ENCODE results near the gene ANXA5. TPM values are rescaled to one million over a fixed set of nuclear protein-coding genes. Genes with fewer than 3 reads are reported as not detected.

ANXA5 gene
- total and polyA plus RNA-seq, 9 of the 15 experiments (the other 6 are each of a cell fraction or from before 2014, with no cell fraction given): 49.9 to 131 (median 84.5) TPM

DNA sequence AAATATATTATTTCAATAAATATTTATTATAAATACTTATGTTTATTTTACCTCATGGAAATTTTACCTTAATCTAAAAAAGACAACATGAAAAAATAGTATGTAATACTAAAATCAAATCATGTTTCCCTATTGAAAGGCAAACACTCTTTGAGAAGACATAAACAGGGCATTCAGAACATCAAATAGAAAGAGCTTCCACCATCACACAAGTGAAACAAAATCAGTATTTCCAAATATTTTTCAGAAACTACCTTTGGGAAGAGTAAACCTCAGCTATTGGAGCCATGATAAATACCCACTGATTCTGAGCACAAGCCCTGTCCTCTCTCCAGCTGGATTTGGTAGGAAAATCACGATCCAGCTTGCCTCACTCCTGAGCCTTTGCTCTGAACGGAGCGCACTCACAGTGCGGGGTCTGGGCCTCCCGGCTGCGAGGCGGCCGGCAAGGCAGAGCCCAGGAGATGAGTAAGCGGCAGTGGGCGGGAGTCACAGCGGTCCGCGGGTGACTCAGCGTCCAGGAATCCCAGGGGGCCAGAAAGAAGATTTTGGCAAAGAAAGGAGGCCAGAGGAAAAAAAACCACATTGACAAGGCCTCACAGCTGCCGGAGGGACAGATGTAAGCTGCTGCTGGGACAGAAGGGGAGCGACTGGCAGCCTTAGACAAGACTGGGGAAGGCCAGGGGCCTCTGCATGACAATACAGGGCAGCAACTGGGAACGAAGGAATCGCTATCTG lies 14.7 kb upstream of the ANXA5 start (continued):
- TF ChIP-seq, protein P1, sequence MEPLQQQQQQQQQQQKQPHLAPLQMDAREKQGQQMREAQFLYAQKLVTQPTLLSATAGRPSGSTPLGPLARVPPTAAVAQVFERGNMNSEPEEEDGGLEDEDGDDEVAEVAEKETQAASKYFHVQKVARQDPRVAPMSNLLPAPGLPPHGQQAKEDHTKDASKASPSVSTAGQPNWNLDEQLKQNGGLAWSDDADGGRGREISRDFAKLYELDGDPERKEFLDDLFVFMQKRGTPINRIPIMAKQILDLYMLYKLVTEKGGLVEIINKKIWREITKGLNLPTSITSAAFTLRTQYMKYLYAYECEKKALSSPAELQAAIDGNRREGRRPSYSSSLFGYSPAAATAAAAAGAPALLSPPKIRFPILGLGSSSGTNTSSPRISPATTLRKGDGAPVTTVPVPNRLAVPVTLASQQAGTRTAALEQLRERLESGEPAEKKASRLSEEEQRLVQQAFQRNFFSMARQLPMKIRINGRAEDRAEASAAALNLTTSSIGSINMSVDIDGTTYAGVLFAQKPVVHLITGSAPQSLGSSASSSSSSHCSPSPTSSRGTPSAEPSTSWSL (CRISPR knock-in tag; IDR thresholded peaks at IDR 0.05; ENCODE audit: borderline replicate concordance): no peak
- TF ChIP-seq POLR2AphosphoS2 (IDR thresholded peaks at IDR 0.05; ENCODE audit: low read length) (no peak), ZNF436 (CRISPR knock-in tag; IDR thresholded peaks at IDR 0.05) (no peak), SMC3 (conservative IDR thresholded peaks at IDR 0.05; ENCODE audit: insufficient read depth, low read depth, low read length) (no peak), HMG20A (CRISPR knock-in tag; conservative IDR thresholded peaks at IDR 0.05) (no peak), SLC30A9 (CRISPR knock-in tag; IDR thresholded peaks at IDR 0.05) (no peak), TCFL5 (CRISPR knock-in tag; conservative IDR thresholded peaks at IDR 0.05) (no peak), ZNF232 (CRISPR knock-in tag; IDR thresholded peaks at IDR 0.05) (no peak), TBL1XR1 (IDR thresholded peaks at IDR 0.05; ENCODE audit: low read length in 2 of 2) (0 out of 4 replicates have a peak, but pooled peaks of 1 of the 2 experiments have one; percentile 8), ZNF354B (CRISPR knock-in tag; IDR thresholded peaks at IDR 0.05) (no peak), TAL1 (IDR thresholded peaks at IDR 0.05) (no peak), ESRRA (IDR thresholded peaks at IDR 0.05; ENCODE audit: borderline replicate concordance, low read depth) (peak; percentile 41; the same call in 1 of the 2 replicates), TRIM24 (IDR thresholded peaks at IDR 0.05) (peak; percentile 38 to 47; a peak in 1 of 4 replicates), BCOR (IDR thresholded peaks at IDR 0.05) (no peak), ETV1 (tag; conservative IDR thresholded peaks at IDR 0.05; ENCODE audit: low read depth) (no peak), CHD2 (IDR thresholded peaks at IDR 0.05; ENCODE audit: low read depth, low read length) (no peak), ZNF253 (CRISPR knock-in tag; conservative IDR thresholded peaks at IDR 0.05) (no peak), KAT7 (CRISPR knock-in tag; IDR thresholded peaks at IDR 0.05; ENCODE audit: borderline replicate concordance) (no peak), ZNF830 (CRISPR knock-in tag; IDR thresholded peaks at IDR 0.05) (no peak), ZEB2 (IDR thresholded peaks at IDR 0.05) (no peak), ZNF384 (IDR thresholded peaks at IDR 0.05; ENCODE audit: low read depth, low read length) (peak; percentile 80), GATAD2B (IDR thresholded peaks at IDR 0.05; ENCODE audit: borderline replicate concordance) (no peak)
- TF ChIP-seq, protein P2, sequence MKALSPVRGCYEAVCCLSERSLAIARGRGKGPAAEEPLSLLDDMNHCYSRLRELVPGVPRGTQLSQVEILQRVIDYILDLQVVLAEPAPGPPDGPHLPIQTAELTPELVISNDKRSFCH (CRISPR knock-in tag; IDR thresholded peaks at IDR 0.05): no peak
- TF ChIP-seq, protein P2 (tag; IDR thresholded peaks at IDR 0.05): no peak
- TF ChIP-seq, protein P3, sequence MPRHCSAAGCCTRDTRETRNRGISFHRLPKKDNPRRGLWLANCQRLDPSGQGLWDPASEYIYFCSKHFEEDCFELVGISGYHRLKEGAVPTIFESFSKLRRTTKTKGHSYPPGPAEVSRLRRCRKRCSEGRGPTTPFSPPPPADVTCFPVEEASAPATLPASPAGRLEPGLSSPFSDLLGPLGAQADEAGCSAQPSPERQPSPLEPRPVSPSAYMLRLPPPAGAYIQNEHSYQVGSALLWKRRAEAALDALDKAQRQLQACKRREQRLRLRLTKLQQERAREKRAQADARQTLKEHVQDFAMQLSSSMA (CRISPR knock-in tag; IDR thresholded peaks at IDR 0.05): no peak
- TF ChIP-seq, protein P4, sequence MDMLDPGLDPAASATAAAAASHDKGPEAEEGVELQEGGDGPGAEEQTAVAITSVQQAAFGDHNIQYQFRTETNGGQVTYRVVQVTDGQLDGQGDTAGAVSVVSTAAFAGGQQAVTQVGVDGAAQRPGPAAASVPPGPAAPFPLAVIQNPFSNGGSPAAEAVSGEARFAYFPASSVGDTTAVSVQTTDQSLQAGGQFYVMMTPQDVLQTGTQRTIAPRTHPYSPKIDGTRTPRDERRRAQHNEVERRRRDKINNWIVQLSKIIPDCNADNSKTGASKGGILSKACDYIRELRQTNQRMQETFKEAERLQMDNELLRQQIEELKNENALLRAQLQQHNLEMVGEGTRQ (CRISPR knock-in tag; IDR thresholded peaks at IDR 0.05): no peak
- TF ChIP-seq, protein P5, sequence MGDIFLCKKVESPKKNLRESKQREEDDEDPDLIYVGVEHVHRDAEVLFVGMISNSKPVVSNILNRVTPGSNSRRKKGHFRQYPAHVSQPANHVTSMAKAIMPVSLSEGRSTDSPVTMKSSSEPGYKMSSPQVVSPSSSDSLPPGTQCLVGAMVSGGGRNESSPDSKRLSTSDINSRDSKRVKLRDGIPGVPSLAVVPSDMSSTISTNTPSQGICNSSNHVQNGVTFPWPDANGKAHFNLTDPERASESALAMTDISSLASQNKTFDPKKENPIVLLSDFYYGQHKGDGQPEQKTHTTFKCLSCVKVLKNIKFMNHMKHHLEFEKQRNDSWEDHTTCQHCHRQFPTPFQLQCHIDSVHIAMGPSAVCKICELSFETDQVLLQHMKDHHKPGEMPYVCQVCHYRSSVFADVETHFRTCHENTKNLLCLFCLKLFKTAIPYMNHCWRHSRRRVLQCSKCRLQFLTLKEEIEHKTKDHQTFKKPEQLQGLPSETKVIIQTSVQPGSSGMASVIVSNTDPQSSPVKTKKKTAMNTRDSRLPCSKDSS (IDR thresholded peaks at IDR 0.05; ENCODE audit: low read depth, partially characterized antibody): no peak
